Measurements from ENCODE around the gene ABTB2.

Gene ABTB2

DNA sequence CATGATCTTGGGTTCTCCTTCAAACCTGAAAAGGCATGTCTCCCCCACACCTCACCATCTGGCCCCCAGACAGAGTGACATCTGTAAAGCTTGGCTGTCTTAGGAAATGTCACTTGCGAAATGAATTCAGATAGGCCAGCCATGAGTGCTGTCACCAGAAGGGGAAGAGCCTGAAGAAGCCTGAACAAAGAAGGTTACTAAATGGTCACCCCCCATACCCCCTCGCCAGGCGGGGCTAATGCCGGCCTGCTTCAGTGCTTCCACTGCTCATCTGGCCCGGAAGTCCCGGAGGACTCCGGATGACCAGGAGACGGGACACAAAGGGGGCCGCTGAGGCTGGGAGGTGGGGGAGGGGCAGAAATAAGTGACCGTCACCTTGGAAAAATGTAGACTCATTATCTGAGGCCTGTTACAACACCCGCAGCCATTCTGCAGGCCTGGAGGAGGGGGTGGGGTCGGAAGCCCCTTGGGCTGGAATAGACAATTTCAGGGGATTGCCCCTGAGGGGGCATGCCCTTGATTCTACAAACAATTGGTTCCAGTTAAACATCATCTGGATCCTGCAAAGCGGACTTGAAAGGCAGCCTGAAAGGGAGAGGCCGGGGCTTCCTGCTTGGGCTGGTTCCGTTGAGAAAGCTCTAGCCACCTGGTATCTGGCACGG, 209.2 kb downstream of the ABTB2 start:
- DNase-seq (ENCODE audit: low spot score) = no peak

- no peak for DNase-seq (ENCODE audit: low spot score)
These were observed 210.2 kb downstream of the ABTB2 start for GRCh38 chr11:34147581-34147980.

DNA sequence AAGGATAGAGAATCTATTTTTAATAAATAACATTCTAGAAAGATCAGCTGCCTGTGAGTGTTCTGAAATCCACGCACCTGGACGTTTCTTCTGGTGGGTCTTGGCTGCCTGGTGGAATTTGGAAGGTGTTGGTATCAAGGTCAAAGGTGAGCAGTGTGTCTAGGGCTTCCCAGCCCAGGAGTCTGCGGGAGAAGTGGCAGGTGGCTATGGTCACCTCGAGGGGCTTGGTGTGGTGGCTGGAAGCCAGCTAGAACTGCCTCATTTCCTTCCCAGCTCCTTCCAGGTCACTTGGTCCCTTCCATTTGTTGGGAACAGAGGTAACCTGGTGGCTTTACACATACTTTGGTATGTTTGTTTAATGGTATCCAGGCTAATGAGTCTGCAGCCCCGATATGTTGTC, 210.9 kb downstream of the ABTB2 start:
- no peak for DNase-seq (ENCODE audit: low spot score)

DNA sequence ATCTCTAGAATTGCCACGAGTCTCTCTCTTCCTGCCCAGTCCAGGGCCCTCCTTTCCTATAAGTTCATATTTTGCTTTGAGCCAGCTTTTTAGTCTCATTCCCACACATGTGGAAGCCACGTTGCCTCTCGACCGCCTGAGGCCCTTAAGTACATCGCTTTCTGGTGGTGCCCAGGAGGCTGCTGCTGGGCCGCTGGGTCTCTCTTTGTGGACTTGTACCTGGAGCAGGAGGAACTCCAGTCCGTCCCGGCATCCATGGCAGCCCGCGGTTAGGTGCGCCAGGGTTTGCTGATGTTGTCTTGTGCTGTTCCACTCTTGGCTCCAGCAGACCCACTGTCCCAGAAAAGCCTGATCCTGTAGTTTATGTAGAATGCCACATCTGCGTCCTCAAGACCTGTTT, 211.4 kb downstream of the ABTB2 start:
- no peak for DNase-seq (ENCODE audit: low spot score)

GRCh38 chr11:34145847-34146381, 211.9 kb downstream of the ABTB2 start:
- no peak for DNase-seq (ENCODE audit: low spot score)

- DNase-seq (ENCODE audit: low spot score) = no peak
These were observed 212.7 kb downstream of the ABTB2 start for GRCh38 chr11:34145073-34145472.

GRCh38 chr11:34143048-34143447, 214.8 kb downstream of the ABTB2 start:
- no peak for DNase-seq (ENCODE audit: low spot score)

- no peak for DNase-seq (ENCODE audit: low spot score)
These were observed 217.7 kb downstream of the ABTB2 start for GRCh38 chr11:34140149-34140548.

GRCh38 chr11:34139346-34139745, 218.5 kb downstream of the ABTB2 start:
- DNase-seq (ENCODE audit: low spot score) = no peak

DNA sequence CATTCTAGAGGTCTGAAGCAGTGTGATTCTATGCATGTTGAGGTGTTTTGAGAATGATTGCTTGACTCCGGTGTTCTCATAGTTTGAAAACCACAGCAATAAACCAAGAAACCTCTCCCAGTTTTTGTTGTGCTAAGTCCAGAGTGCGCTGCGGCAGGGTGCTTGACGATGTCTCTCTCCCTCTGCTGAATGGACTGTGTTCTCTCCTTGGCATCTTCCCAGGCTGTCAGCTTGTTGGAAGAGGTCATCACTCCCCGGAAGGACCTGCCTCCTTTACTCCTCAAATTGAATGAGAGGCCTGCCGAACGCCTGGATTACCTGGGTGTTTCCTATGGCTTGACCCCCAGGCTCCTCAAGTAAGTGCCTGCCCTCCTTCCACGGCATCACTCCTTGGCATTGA, 221.4 kb downstream of the ABTB2 start:
- no peak for DNase-seq (ENCODE audit: low spot score)

GRCh38 chr11:34135439-34135838, 222.4 kb downstream of the ABTB2 start:
- no peak for DNase-seq (ENCODE audit: low spot score)

DNA sequence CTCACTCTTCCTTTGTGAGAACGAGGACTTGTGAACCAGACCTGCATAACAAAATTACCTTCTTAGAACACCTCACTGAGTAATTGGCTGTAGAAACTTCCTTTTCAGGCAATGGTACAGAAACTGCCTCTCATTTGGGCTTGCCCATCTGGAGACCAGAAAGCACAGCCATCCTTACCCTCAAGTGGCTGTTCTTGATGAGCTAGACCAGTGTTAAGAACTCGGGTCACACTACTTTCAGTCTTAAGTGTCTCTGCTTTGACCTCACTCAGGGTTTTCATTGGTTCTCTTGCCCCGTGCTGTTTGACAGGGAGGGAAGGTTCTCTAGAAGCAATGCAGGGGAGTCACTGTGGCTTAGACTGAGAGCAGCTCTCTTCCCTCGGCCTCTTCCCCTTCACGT, 223.0 kb downstream of the ABTB2 start:
- DNase-seq (ENCODE audit: low spot score) = no peak

- no peak for DNase-seq (ENCODE audit: low spot score)
These were observed 225.4 kb downstream of the ABTB2 start for GRCh38 chr11:34132261-34132965.

- DNase-seq (ENCODE audit: low spot score) = no peak
These were observed 229.0 kb downstream of the ABTB2 start for GRCh38 chr11:34128824-34129223.

DNA sequence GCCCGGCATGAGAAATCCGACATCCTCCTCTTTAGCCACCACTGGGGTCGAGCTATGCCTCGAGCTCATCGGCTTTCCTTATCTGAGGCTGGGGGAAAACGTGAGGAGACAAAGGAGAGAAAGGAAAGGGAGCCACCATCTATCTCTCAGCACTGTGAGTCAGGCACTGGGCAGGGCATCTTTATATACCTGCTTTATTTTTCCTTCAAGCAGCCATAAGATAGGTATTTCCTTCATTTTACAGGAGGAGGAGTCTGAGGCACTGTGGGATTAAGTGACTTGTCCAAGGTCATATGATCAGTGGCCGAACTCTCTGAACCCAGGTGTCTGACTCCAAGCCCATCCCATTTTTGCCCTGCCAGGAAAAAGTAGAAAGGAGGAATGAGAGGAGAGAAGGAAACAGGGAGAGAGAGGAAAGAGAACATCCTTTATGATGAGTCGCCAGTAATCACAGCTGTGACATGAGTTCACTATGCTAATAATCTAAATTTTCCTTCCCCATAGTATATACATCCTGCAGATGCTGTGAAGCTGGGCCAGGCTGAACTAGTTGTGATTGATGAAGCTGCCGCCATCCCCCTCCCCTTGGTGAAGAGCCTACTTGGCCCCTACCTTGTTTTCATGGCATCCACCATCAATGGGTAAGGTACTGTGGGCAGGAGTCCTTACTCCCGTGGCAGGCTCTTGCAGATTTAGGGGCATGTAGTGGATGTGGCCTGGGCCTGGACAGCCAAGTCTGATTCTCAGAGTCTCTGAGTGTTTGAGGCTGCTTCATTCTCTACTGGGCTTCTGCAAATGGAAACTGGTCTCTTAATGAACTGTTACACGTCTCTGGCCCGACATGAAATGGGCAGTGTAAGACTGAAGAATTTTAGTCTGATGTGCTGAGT, 230.6 kb downstream of the ABTB2 start:
- DNase-seq (ENCODE audit: low spot score) = no peak

GRCh38 chr11:34124885-34125668, 232.7 kb downstream of the ABTB2 start:
- DNase-seq (ENCODE audit: low spot score) = no peak

- no peak for DNase-seq (ENCODE audit: low spot score)
These were observed 237.2 kb downstream of the ABTB2 start for GRCh38 chr11:34120651-34121050.

GRCh38 chr11:34114471-34114870, 243.3 kb downstream of the ABTB2 start:
- no peak for DNase-seq (ENCODE audit: low spot score)

DNA sequence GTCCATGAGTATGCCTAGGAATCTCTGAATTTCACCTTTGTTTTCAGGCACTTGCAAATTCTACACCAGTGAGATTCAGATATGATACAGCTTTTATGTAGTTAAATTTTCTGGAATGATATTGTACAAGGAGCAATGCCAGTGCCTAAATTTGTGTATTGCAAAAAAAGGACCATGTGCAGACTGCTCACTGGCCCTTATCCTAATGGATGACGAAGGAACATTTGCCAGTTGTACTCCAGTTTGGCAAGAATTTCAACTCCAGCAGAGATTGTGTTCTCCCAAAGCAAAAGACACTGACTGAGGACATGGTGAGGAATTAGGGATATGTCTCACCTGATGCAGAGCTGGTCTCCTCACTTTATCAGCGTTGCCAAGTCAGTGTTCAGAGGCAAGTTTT, 243.8 kb downstream of the ABTB2 start:
- DNase-seq (ENCODE audit: low spot score) = no peak

DNA sequence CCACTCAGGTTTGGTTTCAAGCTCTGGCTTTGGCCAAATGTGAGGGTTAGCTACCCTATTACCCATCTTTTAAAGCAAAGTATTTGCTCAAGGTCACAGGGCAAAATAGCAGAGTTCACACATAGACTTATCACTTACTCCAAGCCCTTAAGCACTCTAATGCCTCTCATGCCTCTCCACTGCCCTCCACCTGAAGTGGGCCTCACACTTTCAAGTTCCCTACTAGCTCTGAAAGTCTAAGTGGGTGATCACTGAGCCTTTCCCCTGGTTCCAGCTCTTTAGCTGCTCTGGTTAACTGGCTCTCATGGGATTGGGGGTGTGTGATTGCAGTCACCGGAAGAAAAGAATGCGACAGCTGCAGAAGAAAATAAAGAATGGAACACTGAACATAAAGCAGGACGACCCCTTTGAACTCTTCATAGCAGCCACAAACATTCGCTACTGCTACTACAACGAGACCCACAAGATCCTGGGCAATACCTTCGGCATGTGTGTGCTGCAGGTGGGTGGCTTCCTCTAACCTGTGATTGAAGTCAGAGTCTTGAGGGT, 246.0 kb downstream of the ABTB2 start:
- DNase-seq (ENCODE audit: low spot score) = no peak

GRCh38 chr11:34105957-34106504, 251.8 kb downstream of the ABTB2 start:
- peak; percentile 56 for DNase-seq (ENCODE audit: low spot score)

All from hematopoietic multipotent progenitor cell treated with erythropoietin and hydrocortisone succinate and interleukin-3 and kit ligand, for 17 days (in vitro differentiated cells).